Right renal pelvis (tissue), 4 donors: Measurements from ENCODE around the gene NECTIN4. TPM values are rescaled to one million over a fixed set of nuclear protein-coding genes. Genes with fewer than 3 reads are reported as not detected.
"Not testable (repeated sequence)": the region's sequence is repeated elsewhere in the genome, so short reads cannot be mapped to it uniquely, and the experiment has no call there.

Experiments used
- DNase-seq, 4 donors: peaks; one replicate each; pipeline ENCODE4 v3.0.0-alpha.2; 2013; ENCODE audit warnings: low read depth in 4 of 4, low spot score in 3 of 4, missing footprints in 1 of 4
- polyA plus RNA-seq, 4 donors: library from polyadenylated mRNA; unstranded; fragments of 120-200 nt; gene quantifications; one replicate each; pipeline ENCODE4 v1.2.1, GENCODE V29; 2013; ENCODE audit not compliant: insufficient read length in 4 of 4

NECTIN4 gene
- polyA plus RNA-seq, 4 donors: 1.9 to 4.9 (median 3.4) TPM

- DNase-seq: not testable (repeated sequence)
Observed at GRCh38 chr1:161065681-161066080, 23.7 kb downstream of the NECTIN4 start.

- DNase-seq: not testable (repeated sequence)
Observed at GRCh38 chr1:161063936-161064335, 25.4 kb downstream of the NECTIN4 start.

- no peak for DNase-seq
Observed at GRCh38 chr1:161061419-161061818, 27.9 kb downstream of the NECTIN4 start.

- no peak for DNase-seq
Observed at GRCh38 chr1:161059293-161059692, 30.1 kb downstream of the NECTIN4 start.

- no peak for DNase-seq
Observed at GRCh38 chr1:161054805-161055204, 34.6 kb downstream of the NECTIN4 start.

- no peak for DNase-seq
Observed at GRCh38 chr1:161054232-161054631, 35.1 kb downstream of the NECTIN4 start.

- DNase-seq: no peak
Observed at GRCh38 chr1:161052899-161053298, 36.5 kb downstream of the NECTIN4 start.

GRCh38 chr1:161051219-161051618, 38.1 kb downstream of the NECTIN4 start:
- no peak for DNase-seq

GRCh38 chr1:161048949-161049722, 40.2 kb downstream of the NECTIN4 start:
- no peak for DNase-seq

GRCh38 chr1:161047436-161048420, 41.6 kb downstream of the NECTIN4 start:
- no peak for DNase-seq

- no peak for DNase-seq
Observed at GRCh38 chr1:161046605-161047228, 42.6 kb downstream of the NECTIN4 start.

- DNase-seq: peak; percentile 96 to 99 (median 96)
Observed at GRCh38 chr1:161045736-161046604, 43.4 kb downstream of the NECTIN4 start, which contains the start of gene USF1. TSS of gene USF1 (minus strand) at chr1:161045977. CDS start at chr1:161043275, 2,702 bp downstream.

GRCh38 chr1:161044908-161045735, 44.2 kb downstream of the NECTIN4 start:
- peak; percentile 33 to 52 (median 48) for DNase-seq

GRCh38 chr1:161044535-161044907, 44.8 kb downstream of the NECTIN4 start:
- DNase-seq: no peak

GRCh38 chr1:161039546-161039945, 49.8 kb downstream of the NECTIN4 start:
- no peak for DNase-seq

- DNase-seq: no peak
Observed at GRCh38 chr1:161039154-161039545, 50.2 kb downstream of the NECTIN4 start.

- peak in 1 of 4 donors; percentile 47 for DNase-seq
Observed at GRCh38 chr1:161038523-161039153, 50.7 kb downstream of the NECTIN4 start, which contains the start of gene TSTD1. TSS of gene TSTD1 (minus strand) at chr1:161038964. CDS start at chr1:161038889, 75 bp downstream.
